CD4-positive, alpha-beta T cell treated with Interleukin-15 for 1 hour (primary cell): ENCODE measurements around the gene RBM4B.
A peak's percentile ranks its signal among the peaks of the same experiment; 100 is the strongest.

Experiments
- DNase-seq: peaks from one replicate; pipeline ENCODE4 v3.0.0-alpha.2; 2020

RBM4B gene

DNA sequence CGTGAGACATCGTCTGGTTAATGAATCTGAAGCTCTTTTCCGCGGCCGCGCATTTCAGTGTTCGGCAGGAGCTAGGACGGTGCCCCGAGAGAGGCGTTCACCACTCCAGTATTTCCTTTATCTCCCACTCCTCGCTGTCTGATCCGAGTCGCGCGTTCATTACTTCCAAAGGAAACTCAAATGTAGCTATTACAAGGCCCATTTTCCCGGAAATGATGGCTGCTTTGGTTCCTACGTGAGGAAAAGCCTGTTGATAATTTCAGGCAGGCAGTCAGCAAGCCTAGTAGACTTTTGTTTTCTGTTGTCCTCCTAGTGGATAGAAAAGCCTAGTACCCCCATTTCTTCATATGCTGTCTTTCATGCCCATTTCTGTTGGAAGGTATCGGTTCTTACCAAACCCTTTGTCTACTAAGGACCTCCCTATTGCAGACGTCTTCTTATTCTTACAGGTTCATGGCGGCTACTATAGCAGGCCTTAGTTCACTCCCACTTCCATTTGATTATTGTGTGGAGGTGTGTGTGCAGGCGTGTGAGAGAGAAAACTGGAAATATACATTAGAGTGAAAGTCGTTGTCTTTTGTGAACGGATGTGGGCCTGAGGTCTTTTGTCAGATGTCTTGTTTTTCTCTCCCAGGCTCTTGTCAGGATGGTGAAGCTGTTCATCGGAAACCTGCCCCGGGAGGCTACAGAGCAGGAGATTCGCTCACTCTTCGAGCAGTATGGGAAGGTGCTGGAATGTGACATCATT, 38.4 kb downstream of the RBM4B start:
- DNase-seq = no peak

DNA sequence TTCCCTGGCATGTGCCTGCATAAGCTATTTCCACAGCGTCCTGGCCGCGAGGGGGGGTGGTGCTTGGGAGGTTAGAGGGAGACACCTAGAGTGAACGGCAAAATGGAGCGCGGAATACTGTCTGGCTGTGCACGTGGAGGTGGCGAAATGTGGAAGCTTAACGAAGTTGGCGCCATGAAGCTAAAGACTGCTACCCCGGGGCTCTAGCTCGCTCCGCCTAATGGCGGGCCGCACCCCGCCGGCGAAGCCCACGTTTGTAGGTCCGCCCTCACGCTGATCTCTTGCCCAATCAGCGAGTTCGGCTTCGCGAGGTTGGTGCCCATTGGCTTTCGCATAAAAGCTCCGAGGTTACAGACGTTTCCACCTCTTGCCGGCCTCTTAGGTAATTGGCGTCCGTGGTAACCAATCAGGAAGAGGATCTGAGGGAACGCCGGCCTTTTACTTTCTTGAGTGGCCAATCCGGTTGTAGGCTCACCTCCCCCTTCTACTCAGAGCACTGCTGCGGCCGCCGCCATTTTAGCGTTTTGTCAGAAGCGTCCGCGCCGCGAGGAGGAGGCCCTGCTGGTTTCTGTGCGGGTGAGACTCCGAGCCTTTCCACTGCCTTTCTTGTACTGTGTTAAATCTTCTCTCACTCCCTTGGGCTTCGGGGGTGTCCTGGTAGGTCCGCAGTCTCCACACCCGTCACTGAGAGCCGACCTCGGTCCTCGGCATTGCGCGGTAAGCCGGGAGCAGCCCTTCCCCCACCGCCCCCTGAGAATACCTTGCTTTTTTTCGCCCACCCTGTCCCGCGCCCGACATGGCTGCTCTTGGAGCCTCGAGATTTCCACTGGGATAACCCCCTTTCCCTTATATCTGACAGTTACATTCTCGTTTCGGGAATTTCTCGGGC, 39.3 kb downstream of the RBM4B start, which contains the start of gene RBM4:
TSS of gene RBM4 (plus strand) at position 527 of the 889 bp plus-strand sequence. CDS start 1,009 bp downstream, outside the sequence.
- peak; percentile 98 for DNase-seq

DNA sequence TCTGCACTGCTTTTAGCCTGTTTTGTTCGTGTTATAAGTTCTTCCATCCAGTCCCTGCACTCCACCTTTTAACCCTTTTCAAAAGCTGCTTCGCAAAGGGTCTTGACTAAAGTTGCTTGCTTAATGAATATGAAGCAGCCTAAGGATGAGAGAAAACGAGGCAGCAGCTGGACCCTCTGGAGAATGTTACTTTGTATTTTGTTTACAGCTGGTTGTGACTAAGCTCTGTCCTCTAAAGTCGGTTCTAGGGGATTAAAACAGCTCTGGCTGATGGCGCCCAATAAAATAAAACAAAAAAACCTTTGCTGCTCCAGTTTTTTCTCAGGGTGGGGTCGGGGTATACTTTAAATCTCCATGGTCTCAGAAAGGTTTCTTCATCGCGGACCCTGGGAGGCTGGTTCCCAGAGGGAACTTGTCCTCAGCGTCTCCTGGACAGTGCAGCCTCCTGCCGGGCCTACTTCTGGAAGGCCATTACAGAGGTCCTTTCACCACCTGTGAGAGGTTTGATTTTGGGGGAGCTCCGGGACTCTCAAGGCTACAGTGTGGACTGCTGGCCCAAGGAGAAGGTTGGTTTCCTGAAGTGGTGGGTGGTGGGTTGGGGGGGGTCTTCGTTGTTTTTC, 40.0 kb downstream of the RBM4B start:
- no peak for DNase-seq

DNA sequence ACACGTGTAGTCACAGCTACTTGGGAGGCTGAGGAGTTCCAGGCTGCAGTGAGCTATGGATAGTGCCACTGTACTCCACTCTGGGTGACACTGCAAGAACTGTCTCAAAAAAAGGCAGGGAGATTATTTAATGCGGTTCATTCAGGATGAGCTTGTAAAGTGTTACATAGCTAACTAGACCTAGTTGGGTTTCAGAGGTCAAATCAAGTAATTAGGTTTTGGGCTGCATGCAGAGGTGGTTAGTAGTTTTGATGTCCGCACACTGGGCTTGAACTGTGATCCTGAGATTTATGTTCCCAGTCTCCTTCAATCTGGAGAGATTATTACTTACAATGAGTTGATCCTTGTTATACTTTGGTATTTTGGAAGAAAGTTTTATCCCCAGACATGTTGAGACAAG, 41.3 kb downstream of the RBM4B start:
- no peak for DNase-seq

DNA sequence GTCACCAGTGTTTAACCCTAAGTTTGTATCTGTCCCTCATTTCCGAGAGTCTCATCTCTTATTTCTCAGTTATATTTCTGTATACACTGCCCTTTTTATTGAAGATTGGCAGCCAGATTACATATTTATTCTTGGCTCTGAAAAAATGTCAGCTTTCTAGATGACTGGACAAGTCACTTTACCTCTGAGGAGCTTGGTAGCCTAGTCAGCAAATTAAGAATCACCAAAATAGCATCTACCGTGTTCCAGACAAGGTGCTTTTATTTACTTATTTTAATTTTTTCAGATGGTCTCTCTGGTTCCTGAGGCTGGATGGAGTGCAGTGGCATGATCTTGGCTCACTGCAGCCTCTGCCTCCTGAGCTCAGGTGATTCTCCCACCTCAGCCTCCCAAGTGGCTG, 44.7 kb downstream of the RBM4B start:
- no peak for DNase-seq

DNA sequence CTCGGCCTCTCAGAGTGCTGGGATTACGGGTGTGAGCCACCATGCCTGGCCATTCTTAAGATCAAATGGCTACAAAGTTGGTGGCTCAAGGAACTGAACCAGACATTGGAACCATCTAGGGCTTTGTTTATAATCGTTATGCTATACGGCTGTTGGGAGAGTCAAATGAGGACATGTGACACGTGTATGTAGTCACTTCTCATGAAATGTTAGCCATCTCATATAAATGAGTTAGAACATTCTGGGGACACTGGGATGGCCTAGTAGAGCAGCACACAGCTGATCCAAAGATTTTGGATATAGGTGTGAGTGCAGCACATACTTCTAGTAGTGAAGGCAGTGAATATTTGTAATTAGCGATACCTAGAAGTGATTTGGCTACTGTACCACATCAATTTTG, 45.8 kb downstream of the RBM4B start:
- DNase-seq = no peak

DNA sequence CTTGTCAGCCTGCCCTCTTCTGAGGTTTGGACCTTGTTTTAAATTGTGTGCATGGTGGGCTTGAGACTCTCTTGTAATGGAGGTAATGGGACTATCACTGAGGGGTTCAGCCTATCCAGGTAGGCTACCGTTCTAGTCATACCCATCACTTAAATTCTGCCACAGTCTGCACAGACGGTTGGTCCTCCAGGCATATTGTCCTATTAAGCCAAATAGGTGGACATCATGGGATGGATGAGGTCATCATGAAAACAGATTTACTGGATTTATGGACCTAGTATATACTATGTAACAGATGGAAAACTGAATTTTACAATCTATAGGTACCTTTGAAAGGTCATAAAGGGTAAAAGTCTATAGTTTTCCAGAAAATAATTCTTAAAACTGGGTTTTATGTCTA, 48.3 kb downstream of the RBM4B start:
- no peak for DNase-seq

DNA sequence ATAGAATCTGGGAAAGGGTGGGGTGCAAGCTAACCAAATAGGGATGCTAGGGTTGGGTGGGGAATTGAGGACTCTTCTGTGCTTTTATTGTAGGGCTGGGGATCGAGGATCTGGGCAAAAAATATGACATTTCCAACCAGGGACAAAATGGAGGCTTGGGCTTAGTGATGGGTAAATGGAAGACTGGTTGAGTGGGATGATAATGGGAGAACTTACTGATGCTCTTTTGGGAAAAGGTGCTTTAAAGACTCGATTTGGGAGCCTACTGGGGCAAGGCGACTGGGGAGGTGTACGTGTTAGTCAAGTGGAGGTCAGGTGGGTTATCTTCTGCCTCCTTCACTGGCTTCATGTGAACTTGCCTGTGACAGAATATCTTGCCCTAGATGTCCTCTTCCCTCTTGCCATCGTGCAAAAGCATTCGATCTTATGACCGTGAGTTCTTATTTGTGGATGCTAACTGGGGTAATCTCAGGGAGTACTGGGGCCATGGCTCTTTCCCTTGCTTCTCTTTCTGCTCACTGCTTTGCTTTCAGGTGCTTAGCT, 49.6 kb downstream of the RBM4B start:
- no peak for DNase-seq

DNA sequence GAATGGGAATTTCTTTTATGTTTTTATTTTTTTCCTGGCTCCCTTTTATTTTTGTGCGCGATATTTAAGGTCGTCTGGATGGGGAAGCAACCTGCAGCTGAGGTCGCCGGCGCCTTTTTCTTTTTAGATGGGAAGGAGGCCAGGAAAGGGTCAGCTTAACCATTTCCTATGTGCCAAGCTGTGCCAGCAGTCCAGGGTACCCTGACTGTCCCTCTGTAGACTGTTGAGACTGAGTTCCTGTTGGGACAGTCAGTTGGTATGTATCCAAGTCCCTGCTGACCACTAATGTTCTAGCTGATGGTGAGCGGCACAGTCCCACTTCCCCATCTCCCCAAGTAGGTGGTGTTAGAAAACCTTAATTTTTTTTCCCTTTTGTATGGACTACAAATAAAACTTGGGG, 50.8 kb downstream of the RBM4B start:
- no peak for DNase-seq

DNA sequence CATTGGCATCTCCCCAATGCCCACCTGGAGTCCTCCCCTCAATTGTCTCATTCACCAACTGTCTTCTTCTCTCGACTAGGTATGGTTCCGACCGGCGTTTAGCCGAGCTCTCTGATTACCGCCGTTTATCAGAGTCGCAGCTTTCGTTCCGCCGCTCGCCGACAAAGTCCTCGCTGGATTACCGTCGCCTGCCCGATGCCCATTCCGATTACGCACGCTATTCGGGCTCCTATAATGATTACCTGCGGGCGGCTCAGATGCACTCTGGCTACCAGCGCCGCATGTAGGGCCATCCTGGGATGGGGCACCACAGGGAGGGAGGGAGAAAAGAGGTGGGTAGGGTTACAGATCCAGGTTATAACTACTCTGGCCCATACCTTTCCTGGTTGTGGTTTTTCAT, 51.3 kb downstream of the RBM4B start:
- DNase-seq = no peak

DNA sequence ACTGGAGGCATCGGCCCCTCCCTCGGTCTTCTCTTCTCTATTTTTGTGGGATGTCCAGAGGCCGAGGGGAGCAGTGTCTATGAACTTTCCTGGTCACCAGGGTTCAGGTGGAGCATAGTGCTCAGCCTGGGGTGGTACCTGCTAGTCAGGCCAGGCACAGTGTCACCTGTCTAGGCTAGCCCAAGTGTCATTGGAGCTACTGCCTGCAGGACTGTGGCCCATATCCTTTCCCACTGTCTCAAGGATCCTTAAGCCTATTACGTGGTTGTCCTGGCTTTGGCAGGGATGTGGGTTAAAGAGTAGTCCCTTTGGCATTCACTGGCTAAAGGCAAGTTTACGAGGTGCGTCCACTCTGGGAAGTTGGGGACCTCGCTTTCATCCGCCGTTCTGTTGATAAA, 51.9 kb downstream of the RBM4B start:
- no peak for DNase-seq

DNA sequence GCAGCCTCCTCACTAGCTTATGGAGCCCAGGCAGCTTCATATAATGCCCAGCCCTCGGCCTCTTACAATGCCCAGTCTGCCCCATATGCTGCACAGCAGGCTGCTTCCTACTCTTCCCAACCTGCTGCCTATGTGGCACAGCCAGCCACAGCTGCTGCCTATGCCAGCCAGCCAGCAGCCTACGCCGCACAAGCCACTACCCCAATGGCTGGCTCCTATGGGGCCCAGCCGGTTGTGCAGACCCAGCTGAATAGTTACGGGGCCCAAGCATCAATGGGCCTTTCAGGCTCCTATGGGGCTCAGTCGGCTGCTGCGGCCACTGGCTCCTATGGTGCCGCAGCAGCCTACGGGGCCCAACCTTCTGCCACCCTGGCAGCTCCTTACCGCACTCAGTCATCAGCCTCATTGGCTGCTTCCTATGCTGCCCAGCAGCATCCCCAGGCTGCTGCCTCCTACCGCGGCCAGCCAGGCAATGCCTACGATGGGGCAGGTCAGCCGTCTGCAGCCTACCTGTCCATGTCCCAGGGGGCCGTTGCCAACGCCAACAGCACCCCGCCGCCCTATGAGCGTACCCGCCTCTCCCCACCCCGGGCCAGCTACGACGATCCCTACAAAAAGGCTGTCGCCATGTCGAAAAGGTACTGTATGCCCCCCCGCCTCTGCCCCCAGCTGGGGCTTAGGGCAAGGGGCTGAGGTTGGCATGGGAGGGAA, 52.5 kb downstream of the RBM4B start:
- no peak for DNase-seq

DNA sequence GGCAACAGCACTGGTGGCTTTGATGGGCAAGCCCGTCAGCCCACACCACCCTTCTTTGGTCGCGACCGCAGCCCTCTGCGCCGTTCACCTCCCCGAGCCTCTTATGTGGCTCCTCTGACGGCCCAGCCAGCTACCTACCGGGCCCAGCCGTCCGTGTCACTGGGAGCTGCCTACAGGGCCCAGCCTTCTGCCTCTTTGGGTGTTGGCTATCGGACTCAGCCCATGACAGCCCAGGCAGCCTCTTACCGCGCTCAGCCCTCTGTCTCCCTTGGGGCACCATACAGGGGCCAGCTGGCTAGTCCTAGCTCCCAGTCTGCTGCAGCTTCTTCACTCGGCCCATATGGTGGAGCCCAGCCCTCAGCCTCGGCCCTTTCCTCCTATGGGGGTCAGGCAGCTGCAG, 53.2 kb downstream of the RBM4B start:
- no peak for DNase-seq

DNA sequence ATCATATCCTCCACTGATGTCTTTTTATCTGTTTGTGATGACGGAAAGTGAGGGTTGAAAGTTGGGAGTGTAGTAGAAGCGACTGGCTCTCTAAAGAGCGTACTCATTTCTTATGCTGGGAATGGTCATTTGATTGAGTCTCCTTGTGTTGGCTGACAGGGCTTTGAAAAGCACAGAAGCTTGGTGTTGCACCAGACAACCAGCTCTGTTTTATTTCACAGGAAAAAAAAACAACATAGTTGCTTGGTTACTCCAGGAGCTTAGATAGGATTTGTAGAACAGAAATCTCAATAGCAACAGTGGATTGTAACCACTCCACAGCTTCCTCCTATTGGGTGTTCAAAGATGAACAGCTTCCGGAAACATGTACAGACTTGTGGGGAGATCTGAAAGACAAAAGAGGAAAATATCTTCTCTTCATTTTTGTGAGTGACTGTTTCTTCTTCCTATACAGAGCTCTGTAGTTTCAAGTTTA, 58.6 kb downstream of the RBM4B start:
- DNase-seq = peak; percentile 62

DNA sequence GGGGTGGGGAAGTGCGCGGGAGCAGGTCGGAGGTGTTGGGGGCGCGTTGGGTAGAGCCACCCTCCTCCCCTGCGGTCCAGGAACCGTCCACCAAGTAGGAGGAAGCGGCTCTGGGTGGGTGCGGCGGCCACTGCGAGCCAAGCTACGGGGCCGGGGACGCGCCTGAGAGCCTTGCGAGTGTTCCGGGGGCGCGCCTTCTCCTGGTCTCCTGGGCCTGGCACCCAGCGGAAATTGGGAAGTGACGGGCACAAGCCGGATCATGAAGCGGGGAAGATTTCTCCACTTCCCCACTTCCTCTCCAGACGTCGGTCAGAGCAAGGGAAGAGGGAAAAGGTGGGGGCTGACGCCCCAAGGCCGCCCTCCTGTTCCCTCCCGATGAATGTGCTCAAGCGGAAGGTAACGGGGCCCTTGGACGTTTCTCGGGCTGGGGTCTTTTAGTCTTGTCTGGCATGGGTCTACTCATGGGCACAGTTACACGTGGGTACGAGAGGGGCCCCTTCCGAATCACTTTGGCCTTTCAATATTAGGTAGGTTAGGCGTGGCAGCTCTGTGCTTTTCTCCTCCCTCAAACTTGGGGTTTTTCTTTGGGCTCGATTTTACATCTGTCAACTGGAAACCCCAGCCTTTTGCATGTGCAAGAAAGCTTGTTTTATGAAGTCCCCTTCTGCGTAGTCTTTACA, 60.4 kb downstream of the RBM4B start:
- DNase-seq = peak; percentile 35

DNA sequence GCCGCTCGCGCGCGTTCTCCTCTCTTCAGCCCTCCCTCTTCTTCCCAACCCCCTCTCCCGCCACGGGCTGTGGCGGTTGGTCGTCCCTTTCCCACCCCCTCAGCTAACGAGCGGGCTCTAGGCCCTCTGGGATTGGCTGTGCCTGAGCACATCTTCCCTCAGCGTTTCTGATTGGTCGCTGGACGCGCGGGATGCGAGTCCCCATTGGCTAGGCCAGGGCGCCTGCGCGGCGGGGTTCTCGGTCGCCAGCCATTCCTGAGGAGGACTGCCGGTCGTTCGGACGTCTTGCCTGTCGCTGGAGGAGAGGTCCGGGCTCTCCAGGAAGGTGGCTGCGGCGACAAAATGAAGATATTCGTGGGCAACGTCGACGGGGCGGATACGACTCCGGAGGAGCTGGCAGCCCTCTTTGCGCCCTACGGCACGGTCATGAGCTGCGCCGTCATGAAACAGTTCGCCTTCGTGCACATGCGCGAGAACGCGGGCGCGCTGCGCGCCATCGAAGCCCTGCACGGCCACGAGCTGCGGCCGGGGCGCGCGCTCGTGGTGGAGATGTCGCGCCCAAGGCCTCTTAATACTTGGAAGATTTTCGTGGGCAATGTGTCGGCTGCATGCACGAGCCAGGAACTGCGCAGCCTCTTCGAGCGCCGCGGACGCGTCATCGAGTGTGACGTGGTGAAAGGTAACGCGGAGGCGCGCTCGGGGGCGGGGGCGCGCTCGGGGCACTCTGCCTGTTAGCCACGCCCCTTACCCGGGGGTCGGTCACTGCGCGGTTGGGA, 61.1 kb downstream of the RBM4B start, which contains the start of gene RBM14:
TSS of gene RBM14 (plus strand) at position 252 of the 776 bp plus-strand sequence. CDS start at position 343, 91 bp downstream.
- DNase-seq = peak; percentile 99
